Kasumi-1 (cell line): Measurements from ENCODE around the gene SMARCA4.
A peak's percentile ranks its signal among the peaks of the same experiment; 100 is the strongest.

Source experiments
- DNase-seq, 2 experiments: peaks; one replicate each; lab custom pipeline; 2025; lab: John Stamatoyannopoulos, UW

Gene SMARCA4

GRCh38 chr19:10960314-10961072 is at the start of gene SMARCA4:
Gene SMARCA4 (plus strand): TSS chr19:10961030. CDS start chr19:10984152, 23,122 bp downstream.
- DNase-seq, result peak; percentile 84 to 91

GRCh38 chr19:10911579-10912363 is 49.1 kb upstream of the SMARCA4 start:
- DNase-seq, result no peak

GRCh38 chr19:10912619-10913018 is 48.2 kb upstream of the SMARCA4 start:
- DNase-seq, result no peak

GRCh38 chr19:10913716-10914340 is 47.0 kb upstream of the SMARCA4 start:
- DNase-seq, result no peak

GRCh38 chr19:10915130-10916091 is 45.4 kb upstream of the SMARCA4 start:
- no peak for DNase-seq

- no peak for DNase-seq
These were observed 44.2 kb upstream of the SMARCA4 start for GRCh38 chr19:10916602-10917001.

GRCh38 chr19:10918359-10918758 is 42.5 kb upstream of the SMARCA4 start:
- no peak for DNase-seq

- no peak for DNase-seq
These were observed 41.2 kb upstream of the SMARCA4 start for GRCh38 chr19:10919352-10920287.

- DNase-seq, result no peak
These were observed 40.6 kb upstream of the SMARCA4 start for GRCh38 chr19:10920288-10920655.

- DNase-seq, result no peak
These were observed 40.0 kb upstream of the SMARCA4 start for GRCh38 chr19:10920781-10921180.

- DNase-seq, result no peak
These were observed 39.5 kb upstream of the SMARCA4 start for GRCh38 chr19:10921199-10921909.

GRCh38 chr19:10921910-10922637 is 38.8 kb upstream of the SMARCA4 start:
- no peak for DNase-seq

GRCh38 chr19:10922638-10923014 is 38.2 kb upstream of the SMARCA4 start:
- no peak for DNase-seq

- DNase-seq, result no peak
These were observed 37.3 kb upstream of the SMARCA4 start for GRCh38 chr19:10923260-10924112.

GRCh38 chr19:10924597-10924996 is 36.2 kb upstream of the SMARCA4 start:
- DNase-seq, result no peak

GRCh38 chr19:10927730-10928562 is 32.9 kb upstream of the SMARCA4 start:
- peak; percentile 12 to 21 for DNase-seq
